ENCODE data around the gene ARHGAP22. TPM values are rescaled to one million over a fixed set of nuclear protein-coding genes. Genes with fewer than 3 reads are reported as not detected.

The ARHGAP22 gene
- polyA plus RNA-seq, 3 donors, result 1.5 to 7.8 (median 1.9) TPM

GRCh38 chr10:48554656-48555055 lies 50.2 kb downstream of the ARHGAP22 start:
- intact Hi-C loops (cut with micrococcal nuclease), result loop anchor here (5.0 kb wide), 3 partner anchors 38 to 187 kb away; partner anchors contain the start of gene ARHGAP22 (in 1 of the 2)
- H3K27me3 Mint-ChIP-seq (ENCODE audit: low read depth in 3 of 3), result peaks cover 0 to 5% (median 0%) of the 10 kb centered on the region in 3 donors
- Histone ChIP-seq H3K27me3 (ENCODE audit: control insufficient read depth in 2 of 2, insufficient read depth in 2 of 2, low read length in 2 of 2) (no peaks in the 10 kb centered on the region), H3K36me3 (replicated peaks in 1 of 2; ENCODE audit: control insufficient read depth in 1 of 2, insufficient read depth in 2 of 2, low read length in 2 of 2) (no peaks in the 10 kb centered on the region), H3K9ac (ENCODE audit: insufficient read depth, low read length, poor library complexity, severe bottlenecking) (no peak overlapping the region), H3K27ac (ENCODE audit: low read depth in 1 of 2, low read length in 2 of 2) (no peak overlapping the region), H3K4me3 (replicated peaks in 1 of 3; ENCODE audit: low read depth in 2 of 3, low read length in 3 of 3) (no peak overlapping the region), H4K20me1 (ENCODE audit: insufficient read depth, low read length) (no peaks in the 10 kb centered on the region), H3K9me3 (replicated peaks in 1 of 2; ENCODE audit: control insufficient read depth in 1 of 2, insufficient read depth in 1 of 2, low read length in 2 of 2) (no peaks in the 10 kb centered on the region), H3K4me1 (ENCODE audit: control insufficient read depth in 1 of 2, insufficient read depth in 2 of 2, low read length in 2 of 2) (peaks cover 6 to 7% of the 10 kb centered on the region in 2 donors), H3K79me2 (ENCODE audit: insufficient read depth, low read length) (no peaks in the 10 kb centered on the region), H2AFZ (ENCODE audit: insufficient read depth, low read depth, low read length, poor library complexity, severe bottlenecking) (no peak overlapping the region), H3K4me2 (replicated peaks; ENCODE audit: extremely low read depth, low read length, poor library complexity, severe bottlenecking) (no peak overlapping the region)
- peaks cover 0 to 2% of the 10 kb centered on the region in 2 donors for H3K36me3 Mint-ChIP-seq
- H3K9me3 Mint-ChIP-seq, result peaks cover 0 to 2% (median 0%) of the 10 kb centered on the region in 7 donors
- H3K4me1 Mint-ChIP-seq, result peaks cover 6% of the 10 kb centered on the region
- peak overlapping the region in 1 of 7 donors; percentile 12 for H3K27ac Mint-ChIP-seq
- WGBS (ENCODE audit: insufficient coverage), result no CpG with 5 or more reads among the region's 3 CpGs
- no peak for DNase-seq
- no peak for TF ChIP-seq CTCF (IDR thresholded peaks at IDR 0.05)
- no peak overlapping the region for H3K4me3 Mint-ChIP-seq

DNA sequence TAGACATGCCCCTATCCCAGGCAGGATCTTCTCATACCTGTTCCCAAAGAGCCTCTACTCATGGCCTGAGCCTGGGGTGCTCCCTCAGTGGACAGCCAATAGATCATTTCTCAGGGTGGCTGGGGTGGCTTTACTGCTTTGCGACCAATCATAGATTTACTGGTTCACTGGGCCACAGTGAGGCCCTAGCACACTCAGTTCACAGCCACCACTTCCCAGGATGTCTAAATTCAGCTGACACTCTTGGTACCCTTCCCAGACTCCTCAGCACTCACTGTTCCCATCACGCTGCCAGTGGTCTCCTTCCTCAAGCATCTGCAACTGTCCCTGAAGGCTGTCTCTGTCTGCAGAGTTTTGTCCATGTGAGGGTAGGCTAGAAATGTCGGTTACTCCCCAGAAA lies 50.6 kb downstream of the ARHGAP22 start:
- no peak for DNase-seq
- Histone ChIP-seq H3K27ac (ENCODE audit: low read depth in 1 of 2, low read length in 2 of 2) (no peak overlapping the region), H3K36me3 (replicated peaks in 1 of 2; ENCODE audit: control insufficient read depth in 1 of 2, insufficient read depth in 2 of 2, low read length in 2 of 2) (no peaks in the 10 kb centered on the region), H3K4me3 (replicated peaks in 1 of 3; ENCODE audit: low read depth in 2 of 3, low read length in 3 of 3) (no peak overlapping the region), H3K79me2 (ENCODE audit: insufficient read depth, low read length) (no peaks in the 10 kb centered on the region), H3K27me3 (ENCODE audit: control insufficient read depth in 2 of 2, insufficient read depth in 2 of 2, low read length in 2 of 2) (no peaks in the 10 kb centered on the region), H3K9ac (ENCODE audit: insufficient read depth, low read length, poor library complexity, severe bottlenecking) (no peak overlapping the region), H3K4me1 (ENCODE audit: control insufficient read depth in 1 of 2, insufficient read depth in 2 of 2, low read length in 2 of 2) (peaks cover 6 to 7% of the 10 kb centered on the region in 2 donors), H3K9me3 (replicated peaks in 1 of 2; ENCODE audit: control insufficient read depth in 1 of 2, insufficient read depth in 1 of 2, low read length in 2 of 2) (no peaks in the 10 kb centered on the region), H3K4me2 (replicated peaks; ENCODE audit: extremely low read depth, low read length, poor library complexity, severe bottlenecking) (no peak overlapping the region), H2AFZ (ENCODE audit: insufficient read depth, low read depth, low read length, poor library complexity, severe bottlenecking) (no peak overlapping the region), H4K20me1 (ENCODE audit: insufficient read depth, low read length) (no peaks in the 10 kb centered on the region)
- intact Hi-C loops (cut with micrococcal nuclease), result loop anchor here in 1 of 2 donors (5.0 kb wide), 2 partner anchors 53 to 187 kb away; partner anchors contain the start of gene ARHGAP22
- Mint-ChIP-seq H3K36me3 (peaks cover 0 to 2% of the 10 kb centered on the region in 2 donors), H3K9me3 (peaks cover 0 to 2% (median 0%) of the 10 kb centered on the region in 7 donors), H3K27ac (no peak overlapping the region), H3K4me3 (no peak overlapping the region), H3K27me3 (ENCODE audit: low read depth in 3 of 3) (peaks cover 0 to 5% (median 0%) of the 10 kb centered on the region in 3 donors), H3K4me1 (peaks cover 6% of the 10 kb centered on the region)
- 100% methylated on average over 1 of the region's 3 CpGs for WGBS (ENCODE audit: insufficient coverage)
- TF ChIP-seq CTCF (IDR thresholded peaks at IDR 0.05), result no peak

Data from CD14-positive monocyte (primary cell).